DMS153 treated with DMSO at 0.1 percent for 48 hours (cell line): Measurements from ENCODE around the gene BOLL.
A peak's percentile ranks its signal among the peaks of the same experiment; 100 is the strongest.
"Not testable (repeated sequence)": the region's sequence is repeated elsewhere in the genome, so short reads cannot be mapped to it uniquely, and the experiment has no call there.

Experiments
- DNase-seq: peaks from one replicate; lab custom pipeline; 2025; ENCODE audit not compliant: unreplicated experiment; lab: John Stamatoyannopoulos, UW

BOLL gene

DNA sequence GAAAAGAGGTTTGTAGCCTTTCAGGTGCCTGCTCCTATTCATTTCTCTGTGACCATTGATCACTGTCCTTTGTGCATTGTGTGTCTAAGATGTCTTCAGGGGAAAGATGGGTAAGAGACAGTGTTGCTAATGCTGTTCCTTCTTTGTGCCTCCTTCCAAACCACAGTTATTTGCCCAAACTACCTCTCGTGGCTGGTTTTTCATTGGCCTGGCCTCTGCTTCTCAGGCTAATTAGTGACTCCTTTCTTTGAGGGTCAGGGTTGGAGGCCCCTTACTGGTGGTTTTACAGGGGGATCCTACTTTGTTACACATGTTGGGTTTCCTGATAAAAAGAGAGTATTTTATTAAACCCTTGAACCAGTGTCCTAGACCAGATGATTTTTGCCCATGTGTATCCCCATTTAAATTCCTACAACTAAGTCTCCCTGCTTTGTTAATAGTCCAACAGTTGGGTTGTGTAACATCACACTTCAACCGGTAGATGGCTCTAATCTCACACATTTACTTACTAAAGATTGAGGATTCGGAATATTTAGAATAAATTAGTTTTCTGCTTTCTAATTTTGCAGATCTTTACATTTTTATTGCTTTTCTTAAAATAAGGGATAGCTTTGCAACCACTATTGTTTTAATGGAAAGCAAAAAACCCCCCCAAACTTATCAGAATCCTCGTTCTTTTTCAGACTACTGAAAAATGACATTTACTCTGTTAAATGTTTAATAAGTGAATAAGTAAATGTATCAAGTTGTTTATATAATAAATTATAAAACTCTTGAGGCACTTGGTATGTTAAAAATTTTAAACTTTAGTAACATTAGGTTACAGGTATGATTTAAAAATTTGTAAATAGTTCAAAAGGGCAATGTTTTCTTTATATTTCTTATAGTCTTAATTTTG, 77.6 kb downstream of the BOLL start:
- DNase-seq, result no peak

- no peak for DNase-seq
Measured at GRCh38 chr2:197706839-197707207, 78.3 kb downstream of the BOLL start.

DNA sequence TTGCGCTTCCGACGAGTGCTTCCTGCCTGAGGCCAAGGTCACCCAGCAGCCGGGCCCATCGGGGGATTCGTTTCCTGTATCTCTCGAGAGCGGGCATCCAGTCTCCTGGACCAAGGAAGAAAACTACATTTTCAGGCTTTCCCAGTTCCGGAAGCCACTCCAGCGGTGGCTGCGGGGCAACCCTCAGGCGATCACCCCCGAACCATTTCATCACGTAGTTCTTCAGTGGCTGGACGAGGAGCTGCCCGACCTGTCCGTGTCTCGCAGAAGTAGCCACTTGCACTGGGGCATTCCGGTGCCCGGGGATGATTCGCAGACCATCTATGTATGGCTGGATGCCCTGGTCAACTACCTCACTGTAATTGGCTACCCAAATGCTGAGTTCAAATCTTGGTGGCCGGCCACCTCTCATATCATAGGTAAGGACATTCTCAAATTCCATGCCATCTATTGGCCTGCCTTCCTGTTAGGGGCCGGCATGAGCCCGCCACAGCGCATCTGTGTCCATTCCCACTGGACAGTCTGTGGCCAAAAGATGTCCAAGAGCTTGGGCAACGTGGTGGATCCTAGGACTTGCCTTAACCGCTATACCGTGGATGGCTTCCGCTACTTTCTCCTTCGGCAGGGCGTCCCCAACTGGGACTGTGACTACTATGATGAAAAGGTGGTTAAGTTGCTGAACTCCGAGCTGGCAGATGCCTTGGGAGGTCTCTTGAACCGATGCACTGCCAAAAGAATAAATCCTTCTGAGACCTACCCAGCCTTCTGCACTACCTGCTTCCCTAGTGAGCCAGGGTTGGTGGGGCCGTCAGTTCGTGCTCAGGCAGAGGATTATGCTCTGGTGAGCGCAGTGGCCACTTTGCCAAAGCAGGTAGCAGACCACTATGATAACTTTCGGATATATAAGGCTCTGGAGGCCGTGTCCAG, 78.9 kb downstream of the BOLL start:
- no peak for DNase-seq

DNA sequence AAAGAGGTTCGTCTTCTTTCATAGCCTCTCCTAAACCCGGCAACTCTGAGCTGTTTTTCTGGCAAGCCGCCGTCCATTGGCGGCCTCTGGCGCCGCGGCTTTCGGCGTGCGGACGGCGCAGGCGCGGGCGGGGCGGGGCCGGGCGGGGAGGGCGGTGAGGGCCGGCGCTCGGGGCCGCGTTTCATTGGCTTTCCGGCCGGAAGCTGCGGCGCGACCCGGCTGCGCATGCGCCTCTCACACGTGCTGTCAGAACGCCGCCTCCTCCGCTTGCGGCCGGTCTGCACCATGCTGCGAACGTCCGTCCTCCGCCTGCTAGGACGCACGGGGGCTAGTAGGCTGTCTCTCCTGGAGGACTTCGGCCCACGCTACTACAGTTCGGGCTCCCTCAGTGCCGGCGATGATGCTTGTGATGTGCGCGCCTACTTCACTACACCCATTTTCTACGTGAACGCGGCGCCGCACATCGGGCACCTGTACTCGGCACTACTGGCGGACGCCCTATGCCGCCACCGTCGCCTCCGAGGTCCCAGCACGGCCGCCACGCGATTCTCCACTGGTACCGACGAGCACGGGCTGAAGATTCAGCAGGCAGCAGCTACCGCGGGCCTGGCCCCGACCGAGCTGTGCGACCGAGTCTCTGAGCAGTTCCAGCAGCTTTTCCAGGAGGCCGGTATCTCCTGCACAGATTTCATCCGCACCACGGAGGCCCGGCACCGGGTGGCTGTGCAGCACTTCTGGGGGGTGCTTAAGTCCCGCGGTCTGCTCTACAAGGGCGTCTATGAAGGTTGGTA, 79.8 kb downstream of the BOLL start, which contains the start of gene MARS2:
MARS2 (plus strand) TSS at position 249 of the 791 bp plus-strand sequence; CDS start at position 286, 37 bp downstream.
- DNase-seq, result peak; percentile 88

DNA sequence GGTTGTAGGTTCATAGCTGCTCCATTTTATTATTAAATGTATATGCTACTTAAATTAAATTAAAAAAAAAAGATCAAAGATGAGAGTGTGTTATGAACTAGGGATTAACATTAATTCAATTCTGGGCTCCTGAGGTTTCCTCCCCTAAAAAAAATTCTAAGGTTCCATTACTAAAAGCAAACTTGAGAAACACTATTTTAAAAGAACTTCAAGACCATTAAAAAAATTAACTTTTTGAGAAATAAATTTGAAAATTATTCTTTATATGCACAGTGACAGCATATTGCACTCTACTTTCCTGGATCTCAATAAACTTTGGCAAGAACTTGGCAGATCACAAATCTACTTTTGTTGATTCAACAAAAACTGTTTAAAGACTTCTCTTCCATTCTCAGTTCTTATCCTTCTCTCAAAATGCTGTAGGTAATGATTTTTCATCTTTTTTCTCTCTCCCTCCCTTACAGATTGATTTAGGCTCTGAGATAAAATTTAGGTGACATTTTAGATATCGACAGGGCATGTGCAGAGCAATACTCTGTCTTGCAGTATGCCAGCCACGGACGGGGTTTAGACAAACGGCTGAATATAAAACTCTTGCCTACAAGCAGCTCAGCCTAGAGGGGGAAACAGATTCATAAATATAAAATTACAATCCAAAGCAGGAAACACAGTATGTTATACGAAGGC, 80.5 kb downstream of the BOLL start:
- DNase-seq, result no peak

GRCh38 chr2:197700960-197701359, 84.2 kb downstream of the BOLL start:
- DNase-seq, result no peak

GRCh38 chr2:197699724-197700123, 85.4 kb downstream of the BOLL start:
- not testable (repeated sequence) for DNase-seq

DNA sequence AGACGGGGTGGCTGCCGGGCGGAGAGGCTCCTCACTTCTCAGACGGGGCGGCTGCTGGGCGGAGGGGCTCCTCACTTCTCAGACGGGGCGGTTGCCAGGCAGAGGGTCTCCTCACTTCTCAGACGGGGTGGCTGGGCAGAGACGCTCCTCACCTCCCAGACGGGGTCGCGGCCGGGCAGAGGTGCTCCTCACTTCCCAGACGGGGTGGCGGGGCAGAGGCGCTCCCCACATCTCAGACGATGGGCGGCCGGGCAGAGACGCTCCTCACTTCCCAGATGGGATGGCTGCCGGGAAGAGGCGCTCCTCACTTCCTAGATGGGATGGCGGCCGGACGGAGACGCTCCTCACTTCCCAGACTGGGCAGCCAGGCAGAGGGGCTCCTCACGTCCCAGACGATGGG, 88.5 kb downstream of the BOLL start:
- DNase-seq, result not testable (repeated sequence)

DNA sequence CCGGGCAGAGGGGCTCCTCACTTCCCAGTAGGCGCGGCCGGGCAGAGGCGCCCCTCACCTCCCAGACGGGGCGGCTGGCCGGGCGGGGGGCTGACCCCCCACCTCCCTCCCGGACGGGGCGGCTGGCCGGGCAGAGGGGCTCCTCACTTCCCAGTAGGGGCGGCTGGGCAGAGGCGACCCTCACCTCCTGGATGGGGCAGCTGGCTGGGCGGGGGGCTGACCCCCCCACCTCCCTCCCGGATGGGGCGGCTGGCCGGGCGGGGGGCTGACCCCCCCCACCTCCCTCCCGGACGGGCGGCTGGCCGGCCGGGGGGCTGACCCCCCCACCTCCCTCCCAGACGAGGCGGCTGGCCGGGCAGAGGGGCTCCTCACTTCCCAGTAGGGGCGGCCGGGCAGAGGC, 89.1 kb downstream of the BOLL start:
- DNase-seq, result not testable (repeated sequence)

GRCh38 chr2:197695206-197695605, 89.9 kb downstream of the BOLL start:
- DNase-seq, result not testable (repeated sequence)

DNA sequence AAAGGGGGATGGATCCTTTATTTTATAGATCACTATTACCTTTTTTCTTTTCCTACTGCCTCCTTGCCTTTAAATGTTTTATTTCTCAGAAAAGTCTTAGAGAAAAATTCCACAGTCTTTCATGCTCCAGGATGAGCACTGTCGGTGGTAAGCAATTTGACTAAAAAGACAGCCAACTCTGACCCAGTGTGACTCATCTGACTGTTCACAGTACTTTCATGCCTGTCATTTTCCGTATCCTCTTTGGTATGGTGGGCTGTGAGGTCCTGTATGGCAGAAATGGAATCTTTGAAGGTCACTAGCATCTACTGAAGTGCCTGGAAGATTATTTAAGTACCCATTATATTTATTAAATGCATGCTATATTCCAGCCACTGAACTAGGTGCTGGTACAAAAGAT, 107.6 kb downstream of the BOLL start:
- no peak for DNase-seq

- DNase-seq, result no peak
Measured at GRCh38 chr2:197677056-197677455, 108.1 kb downstream of the BOLL start.
